ENCODE data around the gene CDC42. TPM values are rescaled to one million over a fixed set of nuclear protein-coding genes. Genes with fewer than 3 reads are reported as not detected.
"Not testable (repeated sequence)": the region's sequence is repeated elsewhere in the genome, so short reads cannot be mapped to it uniquely, and the experiment has no call there.

The CDC42 gene
- total RNA-seq, result 214 and 216 TPM in 2 replicates
- long read RNA-seq, partial matches to known transcripts, result 11 of 97 reads
- long read RNA-seq, other reads (novel, unspliced or antisense), result 80 of 97 reads

GRCh38 chr1:22052115-22053016, at the start of gene CDC42:
Gene CDC42 (plus strand): TSS chr1:22052709. CDS start chr1:22078479, 25,770 bp downstream.
- H3K4me3 Mint-ChIP-seq (ENCODE audit: unreplicated experiment), result peak within 1 kb of the TSS; percentile 94
- TF ChIP-seq CTCF (IDR thresholded peaks at IDR 0.05), result no peak
- H3K27me3 Mint-ChIP-seq (ENCODE audit: unreplicated experiment), result no peaks in the 10 kb centered on the region
- no peaks in the 10 kb centered on the region for H3K36me3 Mint-ChIP-seq (ENCODE audit: unreplicated experiment)
- peak; percentile 98 for DNase-seq (ENCODE audit: extremely low spot score, unreplicated experiment)
- no peaks in the 10 kb centered on the region for H3K9me3 Mint-ChIP-seq (ENCODE audit: unreplicated experiment)
- H3K27ac Mint-ChIP-seq (ENCODE audit: unreplicated experiment), result peak within 1 kb of the TSS; percentile 95
- peaks cover 34% of the 10 kb centered on the region for H3K4me1 Mint-ChIP-seq (ENCODE audit: unreplicated experiment)

GRCh38 chr1:22002875-22003274, 49.6 kb upstream of the CDC42 start:
- DNase-seq (ENCODE audit: extremely low spot score, unreplicated experiment); H3K9me3 Mint-ChIP-seq (ENCODE audit: unreplicated experiment); H3K4me3 Mint-ChIP-seq (ENCODE audit: unreplicated experiment); H3K36me3 Mint-ChIP-seq (ENCODE audit: unreplicated experiment); H3K27ac Mint-ChIP-seq (ENCODE audit: unreplicated experiment); H3K4me1 Mint-ChIP-seq (ENCODE audit: unreplicated experiment): not testable (repeated sequence)
- peaks cover 12% of the 10 kb centered on the region for H3K27me3 Mint-ChIP-seq (ENCODE audit: unreplicated experiment)

- not testable (repeated sequence) for H3K4me3 Mint-ChIP-seq (ENCODE audit: unreplicated experiment); H3K9me3 Mint-ChIP-seq (ENCODE audit: unreplicated experiment); H3K36me3 Mint-ChIP-seq (ENCODE audit: unreplicated experiment); DNase-seq (ENCODE audit: extremely low spot score, unreplicated experiment); H3K4me1 Mint-ChIP-seq (ENCODE audit: unreplicated experiment); H3K27ac Mint-ChIP-seq (ENCODE audit: unreplicated experiment)
- peaks cover 12% of the 10 kb centered on the region for H3K27me3 Mint-ChIP-seq (ENCODE audit: unreplicated experiment)
These were observed 48.5 kb upstream of the CDC42 start for GRCh38 chr1:22003959-22004358.

GRCh38 chr1:22005261-22006149, 47.0 kb upstream of the CDC42 start:
- not testable (repeated sequence) for DNase-seq (ENCODE audit: extremely low spot score, unreplicated experiment); H3K9me3 Mint-ChIP-seq (ENCODE audit: unreplicated experiment)
- H3K27me3 Mint-ChIP-seq (ENCODE audit: unreplicated experiment), result peaks cover 10% of the 10 kb centered on the region

GRCh38 chr1:22006736-22007135, 45.8 kb upstream of the CDC42 start:
- not testable (repeated sequence) for H3K27ac Mint-ChIP-seq (ENCODE audit: unreplicated experiment); H3K4me3 Mint-ChIP-seq (ENCODE audit: unreplicated experiment); H3K36me3 Mint-ChIP-seq (ENCODE audit: unreplicated experiment); DNase-seq (ENCODE audit: extremely low spot score, unreplicated experiment); H3K9me3 Mint-ChIP-seq (ENCODE audit: unreplicated experiment); H3K27me3 Mint-ChIP-seq (ENCODE audit: unreplicated experiment); H3K4me1 Mint-ChIP-seq (ENCODE audit: unreplicated experiment)

More at GRCh38 chr1:22005261-22006149, 47.0 kb upstream of the CDC42 start:
- H3K4me1 Mint-ChIP-seq (ENCODE audit: unreplicated experiment); H3K4me3 Mint-ChIP-seq (ENCODE audit: unreplicated experiment); H3K27ac Mint-ChIP-seq (ENCODE audit: unreplicated experiment); H3K36me3 Mint-ChIP-seq (ENCODE audit: unreplicated experiment): not testable (repeated sequence)
- TF ChIP-seq CTCF (IDR thresholded peaks at IDR 0.05), result peak; percentile 44

GRCh38 chr1:22007262-22007661, 45.2 kb upstream of the CDC42 start:
- not testable (repeated sequence) for DNase-seq (ENCODE audit: extremely low spot score, unreplicated experiment); H3K4me1 Mint-ChIP-seq (ENCODE audit: unreplicated experiment); H3K9me3 Mint-ChIP-seq (ENCODE audit: unreplicated experiment); H3K4me3 Mint-ChIP-seq (ENCODE audit: unreplicated experiment); H3K36me3 Mint-ChIP-seq (ENCODE audit: unreplicated experiment); H3K27me3 Mint-ChIP-seq (ENCODE audit: unreplicated experiment); H3K27ac Mint-ChIP-seq (ENCODE audit: unreplicated experiment)

- H3K27ac Mint-ChIP-seq (ENCODE audit: unreplicated experiment), result not testable (repeated sequence)
These were observed 42.9 kb upstream of the CDC42 start for GRCh38 chr1:22009566-22009965.

GRCh38 chr1:22012752-22013151, 39.8 kb upstream of the CDC42 start:
- not testable (repeated sequence) for DNase-seq (ENCODE audit: extremely low spot score, unreplicated experiment); H3K9me3 Mint-ChIP-seq (ENCODE audit: unreplicated experiment); H3K4me1 Mint-ChIP-seq (ENCODE audit: unreplicated experiment); H3K27ac Mint-ChIP-seq (ENCODE audit: unreplicated experiment); H3K4me3 Mint-ChIP-seq (ENCODE audit: unreplicated experiment); H3K36me3 Mint-ChIP-seq (ENCODE audit: unreplicated experiment); H3K27me3 Mint-ChIP-seq (ENCODE audit: unreplicated experiment)

More at GRCh38 chr1:22009566-22009965, 42.9 kb upstream of the CDC42 start:
- not testable (repeated sequence) for H3K4me1 Mint-ChIP-seq (ENCODE audit: unreplicated experiment); H3K9me3 Mint-ChIP-seq (ENCODE audit: unreplicated experiment); H3K27me3 Mint-ChIP-seq (ENCODE audit: unreplicated experiment); H3K4me3 Mint-ChIP-seq (ENCODE audit: unreplicated experiment); DNase-seq (ENCODE audit: extremely low spot score, unreplicated experiment); H3K36me3 Mint-ChIP-seq (ENCODE audit: unreplicated experiment)

- not testable (repeated sequence) for H3K27me3 Mint-ChIP-seq (ENCODE audit: unreplicated experiment); H3K9me3 Mint-ChIP-seq (ENCODE audit: unreplicated experiment); H3K36me3 Mint-ChIP-seq (ENCODE audit: unreplicated experiment); H3K4me3 Mint-ChIP-seq (ENCODE audit: unreplicated experiment); DNase-seq (ENCODE audit: extremely low spot score, unreplicated experiment); H3K27ac Mint-ChIP-seq (ENCODE audit: unreplicated experiment)
- peaks cover 13% of the 10 kb centered on the region for H3K4me1 Mint-ChIP-seq (ENCODE audit: unreplicated experiment)
These were observed 37.8 kb upstream of the CDC42 start for GRCh38 chr1:22014575-22015206.
